Endodermal cell (in vitro differentiated cells): ENCODE measurements around the gene ZNF813. TPM values are rescaled to one million over a fixed set of nuclear protein-coding genes. Genes with fewer than 3 reads are reported as not detected.

Source experiments
- DNase-seq: peaks from one replicate; pipeline ENCODE4 v3.0.0-alpha.2; 2017
- H3K27ac ChIP-seq: 2 replicates; pipeline ENCODE4 v1.5.1; 2013; ENCODE audit warnings: mild to moderate bottlenecking, low read depth, low read length, moderate library complexity
- H3K27me3 ChIP-seq: 2 replicates; pipeline ENCODE4 v1.6.1; 2013; ENCODE audit warnings: mild to moderate bottlenecking, low read length, moderate library complexity; ENCODE audit not compliant: insufficient read depth, control insufficient read depth, poor library complexity, severe bottlenecking
- H3K36me3 ChIP-seq: 2 replicates; pipeline ENCODE4 v1.7.0; 2013; ENCODE audit warnings: mild to moderate bottlenecking, low read length, moderate library complexity; ENCODE audit not compliant: control insufficient read depth, insufficient read depth
- H3K4me1 ChIP-seq: one replicate; pipeline ENCODE4 v1.7.0; 2013; ENCODE audit warnings: low read length; ENCODE audit not compliant: control insufficient read depth, insufficient read depth
- H3K4me3 ChIP-seq: 2 replicates; pipeline ENCODE4 v1.5.1; 2013; ENCODE audit warnings: mild to moderate bottlenecking, low read length, moderate library complexity
- H3K9ac ChIP-seq: 2 replicates; pipeline ENCODE4 v1.6.1; 2013; ENCODE audit warnings: mild to moderate bottlenecking, low read length, moderate library complexity; ENCODE audit not compliant: poor library complexity, severe bottlenecking; ENCODE audit errors: extremely low read depth
- H3K9me3 ChIP-seq: 2 replicates; pipeline ENCODE4 v1.6.1; 2013; ENCODE audit warnings: mild to moderate bottlenecking, low read length, moderate library complexity; ENCODE audit not compliant: control insufficient read depth
- H3K27ac Mint-ChIP-seq: 2 replicates; pipeline ENCODE4 v1.8.0; 2020; ENCODE audit warnings: mixed read lengths
- H3K27me3 Mint-ChIP-seq: 2 replicates; pipeline ENCODE4 v1.8.0; 2021; ENCODE audit warnings: mild to moderate bottlenecking, mixed read lengths; ENCODE audit not compliant: insufficient read depth
- H3K36me3 Mint-ChIP-seq: 2 replicates; pipeline ENCODE4 v1.8.0; 2020; ENCODE audit warnings: low read depth, mixed read lengths
- H3K4me1 Mint-ChIP-seq: 2 replicates; pipeline ENCODE4 v1.8.0; 2020; ENCODE audit warnings: mixed read lengths
- H3K4me3 Mint-ChIP-seq: 2 replicates; pipeline ENCODE4 v1.8.0; 2020; ENCODE audit warnings: mild to moderate bottlenecking, moderate library complexity, mixed read lengths
- H3K9me3 Mint-ChIP-seq: 2 replicates; pipeline ENCODE4 v1.8.0; 2020; ENCODE audit warnings: mild to moderate bottlenecking, mixed read lengths
- CTCF ChIP-seq: fragments of 200-600 bp; sonication (generic); conservative IDR thresholded peaks from 2 replicates; pipeline ENCODE4 v1.5.0; 2021; ENCODE audit warnings: antibody characterized with exemption, mild to moderate bottlenecking
- WGBS, 2 experiments: methylation state at CpG; one replicate each; pipeline versions ENCODE4 v1.1.5 to v1.1.7; 2013; ENCODE audit warnings: missing lambda C conversion rate in 2 of 2, mixed read lengths in 1 of 2; ENCODE audit not compliant: insufficient coverage in 1 of 2, insufficient read length in 1 of 2; 5-methylcytosine and 5-hydroxymethylcytosine counted together
- total RNA-seq, 2 donors: library from RNA; stranded (reverse); fragmentation: NEBNext Ultra II Directional in 1 of 2; extraction: Animal tissue kit (Norgen Biotek cat#: 25700) in 1 of 2; gene quantifications; 2 replicates in 1 of 2; 3 replicates in 1 of 2; pipeline ENCODE4 v1.2.1, GENCODE V29; 2021

ZNF813 gene
- total RNA-seq, 2 donors from 2014 or later = 38.7 to 58.5 TPM

DNA sequence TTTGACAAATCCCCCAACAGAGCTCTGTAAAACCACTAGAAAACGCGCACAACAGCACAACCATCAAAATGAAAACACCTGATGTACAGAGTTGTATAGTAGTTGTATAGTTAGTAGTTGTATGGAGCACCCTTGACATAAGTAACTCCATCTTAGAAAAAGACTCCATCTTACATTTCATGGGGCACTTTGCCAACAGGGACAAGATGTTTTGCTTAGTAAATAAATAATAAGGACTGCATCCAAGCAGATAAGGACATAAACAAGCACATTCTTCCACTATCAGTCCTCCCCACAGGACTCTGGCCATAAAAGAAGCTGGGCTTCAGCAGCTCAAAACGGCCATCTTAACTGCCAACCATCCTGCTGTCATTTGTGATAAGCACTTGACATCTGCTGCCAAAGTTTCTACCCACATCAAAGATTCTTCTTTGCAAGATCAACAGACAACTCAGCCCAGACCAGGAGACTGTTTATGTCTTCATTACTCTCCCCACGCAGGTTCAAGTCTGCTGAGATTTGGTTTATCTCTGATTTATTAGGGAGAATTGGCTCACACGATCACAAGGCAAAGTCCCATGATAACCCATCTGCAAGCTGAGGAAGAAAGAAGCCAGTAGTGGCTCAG lies 49.7 kb downstream of the ZNF813 start:
- no peaks in the 10 kb centered on the region for H3K36me3 ChIP-seq
- no peak overlapping the region for H3K27ac ChIP-seq
- H3K36me3 Mint-ChIP-seq = peaks cover 7% of the 10 kb centered on the region
- no peak overlapping the region for H3K9ac ChIP-seq
- H3K4me3 ChIP-seq = no peak overlapping the region
- no peak for TF ChIP-seq CTCF
- no peak overlapping the region for H3K27ac Mint-ChIP-seq
- no peaks in the 10 kb centered on the region for H3K27me3 Mint-ChIP-seq
- WGBS, 2 experiments = 73 to 79% methylated on average over 3 to 5 of the region's 5 CpGs
- H3K4me3 Mint-ChIP-seq = no peak overlapping the region
- H3K4me1 ChIP-seq = no peaks in the 10 kb centered on the region
- H3K4me1 Mint-ChIP-seq = peaks cover 6% of the 10 kb centered on the region
- H3K9me3 Mint-ChIP-seq = peaks cover 2% of the 10 kb centered on the region
- no peaks in the 10 kb centered on the region for H3K27me3 ChIP-seq
- DNase-seq = no peak
- no peaks in the 10 kb centered on the region for H3K9me3 ChIP-seq

DNA sequence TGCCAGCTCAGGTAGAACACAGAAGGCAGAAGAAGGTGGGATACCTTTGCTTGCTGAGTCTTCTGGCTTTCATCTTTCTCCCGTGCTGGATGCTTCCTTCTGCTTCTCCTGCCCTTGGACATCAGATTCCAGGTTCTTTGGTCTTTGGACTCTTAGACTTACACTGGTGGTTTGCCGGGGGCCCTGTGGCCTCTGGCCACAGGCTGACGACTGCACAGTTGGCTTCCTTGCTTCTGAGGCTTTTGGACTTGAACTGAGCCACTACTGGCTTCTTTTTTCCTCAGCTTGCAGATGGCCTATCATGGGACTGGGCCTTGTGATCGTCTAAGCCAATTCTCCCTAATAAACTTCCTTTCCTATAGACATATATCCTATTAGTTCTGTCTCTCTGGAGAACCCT lies 50.6 kb downstream of the ZNF813 start:
- Mint-ChIP-seq H3K27ac (no peak overlapping the region), H3K36me3 (peaks cover 13% of the 10 kb centered on the region), H3K9me3 (peaks cover 2% of the 10 kb centered on the region), H3K27me3 (no peaks in the 10 kb centered on the region), H3K4me3 (no peak overlapping the region), H3K4me1 (peaks cover 6% of the 10 kb centered on the region)
- 89 to 92% methylated on average over 4 of the region's 4 CpGs for WGBS, 2 experiments
- Histone ChIP-seq H3K4me1 (no peaks in the 10 kb centered on the region), H3K27me3 (no peaks in the 10 kb centered on the region), H3K27ac (no peak overlapping the region), H3K36me3 (peaks cover 4% of the 10 kb centered on the region), H3K4me3 (no peak overlapping the region), H3K9ac (no peak overlapping the region), H3K9me3 (no peaks in the 10 kb centered on the region)
- no peak for DNase-seq
- TF ChIP-seq CTCF = no peak

- peaks cover 6% of the 10 kb centered on the region for H3K4me1 Mint-ChIP-seq
- H3K27ac Mint-ChIP-seq = no peak overlapping the region
- no peak for TF ChIP-seq CTCF
- H3K4me3 Mint-ChIP-seq = no peak overlapping the region
- DNase-seq = no peak
- peaks cover 3% of the 10 kb centered on the region for H3K9me3 ChIP-seq
- peaks cover 4% of the 10 kb centered on the region for H3K9me3 Mint-ChIP-seq
- no peaks in the 10 kb centered on the region for H3K4me1 ChIP-seq
- H3K27me3 Mint-ChIP-seq = no peaks in the 10 kb centered on the region
- no peaks in the 10 kb centered on the region for H3K27me3 ChIP-seq
- H3K36me3 ChIP-seq = peaks cover 9% of the 10 kb centered on the region
- no peak overlapping the region for H3K9ac ChIP-seq
- H3K4me3 ChIP-seq = no peak overlapping the region
- peaks cover 19% of the 10 kb centered on the region for H3K36me3 Mint-ChIP-seq
- whole genome bisulfite sequencing, 2 experiments = 54 to 67% methylated on average over 1 of the region's 1 CpG
- no peak overlapping the region for H3K27ac ChIP-seq
Observed at GRCh38 chr19:53518716-53519115, 51.2 kb downstream of the ZNF813 start.
